Glutamatergic neuron (in vitro differentiated cells): ENCODE results near the gene PAN3. TPM values are rescaled to one million over a fixed set of nuclear protein-coding genes. Genes with fewer than 3 reads are reported as not detected.

Source experiments
- DNase-seq: peaks from one replicate; pipeline ENCODE4 v3.0.0; 2022
- H3K27ac Mint-ChIP-seq: one replicate; pipeline ENCODE4 v1.8.0; 2020; ENCODE audit warnings: mild to moderate bottlenecking, mixed read lengths, inconsistent platforms; ENCODE audit not compliant: unreplicated experiment
- H3K27me3 Mint-ChIP-seq: one replicate; pipeline ENCODE4 v1.8.0; 2020; ENCODE audit warnings: mild to moderate bottlenecking, moderate library complexity, mixed read lengths, inconsistent platforms; ENCODE audit not compliant: unreplicated experiment
- H3K36me3 Mint-ChIP-seq: one replicate; pipeline ENCODE4 v1.8.0; 2020; ENCODE audit warnings: mild to moderate bottlenecking, mixed read lengths, inconsistent platforms; ENCODE audit not compliant: unreplicated experiment
- H3K4me1 Mint-ChIP-seq: one replicate; pipeline ENCODE4 v1.8.0; 2020; ENCODE audit warnings: mild to moderate bottlenecking, low read depth, mixed read lengths, inconsistent platforms; ENCODE audit not compliant: unreplicated experiment
- H3K4me3 Mint-ChIP-seq: one replicate; pipeline ENCODE4 v1.8.0; 2020; ENCODE audit warnings: mild to moderate bottlenecking, mixed read lengths, inconsistent platforms; ENCODE audit not compliant: unreplicated experiment
- H3K9me3 Mint-ChIP-seq: one replicate; pipeline ENCODE4 v1.8.0; 2020; ENCODE audit warnings: mild to moderate bottlenecking, moderate library complexity, mixed read lengths, inconsistent platforms; ENCODE audit not compliant: unreplicated experiment
- total RNA-seq: library from RNA; stranded (reverse); fragmentation: NEBNext Ultra II Directional; extraction: Animal tissue kit (Norgen Biotek cat#: 25700); gene quantifications from one replicate; pipeline ENCODE4 v1.2.1, GENCODE V29; 2021; ENCODE audit not compliant: unreplicated experiment
- TF ChIP-seq, protein P1 (sequence below): fragments of 200-600 bp; sonication (generic); IDR thresholded peaks from one replicate; pipeline ENCODE4 v1.5.0; 2021; ENCODE audit not compliant: partially characterized antibody, unreplicated experiment

The PAN3 gene
- total RNA-seq, 1 donor from 2014 or later = 27.4 TPM

DNA sequence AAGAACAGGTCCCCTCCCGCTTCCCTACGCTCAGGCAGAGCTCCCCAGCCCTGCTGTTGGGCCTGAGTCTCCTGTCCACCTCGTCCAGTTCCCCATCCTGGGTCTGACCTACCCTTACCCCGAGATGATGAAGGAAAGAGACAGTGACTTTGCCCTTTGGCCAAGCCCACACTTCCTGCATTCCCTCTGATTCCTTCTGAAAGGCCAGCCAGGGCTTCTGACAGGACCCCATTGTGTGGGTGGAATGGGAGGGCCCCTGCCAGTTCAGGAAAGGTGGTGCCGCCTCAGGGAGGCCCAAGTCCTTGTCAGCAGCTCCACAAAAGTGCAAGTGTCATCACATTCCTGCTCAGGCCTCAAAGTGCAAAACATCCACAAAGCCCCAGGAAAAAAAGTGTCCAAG lies 177.8 kb downstream of the PAN3 start:
- DNase-seq = no peak
- H3K36me3 Mint-ChIP-seq = no peaks in the 10 kb centered on the region
- TF ChIP-seq, protein P1, sequence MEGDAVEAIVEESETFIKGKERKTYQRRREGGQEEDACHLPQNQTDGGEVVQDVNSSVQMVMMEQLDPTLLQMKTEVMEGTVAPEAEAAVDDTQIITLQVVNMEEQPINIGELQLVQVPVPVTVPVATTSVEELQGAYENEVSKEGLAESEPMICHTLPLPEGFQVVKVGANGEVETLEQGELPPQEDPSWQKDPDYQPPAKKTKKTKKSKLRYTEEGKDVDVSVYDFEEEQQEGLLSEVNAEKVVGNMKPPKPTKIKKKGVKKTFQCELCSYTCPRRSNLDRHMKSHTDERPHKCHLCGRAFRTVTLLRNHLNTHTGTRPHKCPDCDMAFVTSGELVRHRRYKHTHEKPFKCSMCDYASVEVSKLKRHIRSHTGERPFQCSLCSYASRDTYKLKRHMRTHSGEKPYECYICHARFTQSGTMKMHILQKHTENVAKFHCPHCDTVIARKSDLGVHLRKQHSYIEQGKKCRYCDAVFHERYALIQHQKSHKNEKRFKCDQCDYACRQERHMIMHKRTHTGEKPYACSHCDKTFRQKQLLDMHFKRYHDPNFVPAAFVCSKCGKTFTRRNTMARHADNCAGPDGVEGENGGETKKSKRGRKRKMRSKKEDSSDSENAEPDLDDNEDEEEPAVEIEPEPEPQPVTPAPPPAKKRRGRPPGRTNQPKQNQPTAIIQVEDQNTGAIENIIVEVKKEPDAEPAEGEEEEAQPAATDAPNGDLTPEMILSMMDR = no peak
- no peaks in the 10 kb centered on the region for H3K4me1 Mint-ChIP-seq
- H3K9me3 Mint-ChIP-seq = no peaks in the 10 kb centered on the region
- peaks cover 1% of the 10 kb centered on the region for H3K27me3 Mint-ChIP-seq
- H3K27ac Mint-ChIP-seq = no peak overlapping the region
- no peak overlapping the region for H3K4me3 Mint-ChIP-seq

DNA sequence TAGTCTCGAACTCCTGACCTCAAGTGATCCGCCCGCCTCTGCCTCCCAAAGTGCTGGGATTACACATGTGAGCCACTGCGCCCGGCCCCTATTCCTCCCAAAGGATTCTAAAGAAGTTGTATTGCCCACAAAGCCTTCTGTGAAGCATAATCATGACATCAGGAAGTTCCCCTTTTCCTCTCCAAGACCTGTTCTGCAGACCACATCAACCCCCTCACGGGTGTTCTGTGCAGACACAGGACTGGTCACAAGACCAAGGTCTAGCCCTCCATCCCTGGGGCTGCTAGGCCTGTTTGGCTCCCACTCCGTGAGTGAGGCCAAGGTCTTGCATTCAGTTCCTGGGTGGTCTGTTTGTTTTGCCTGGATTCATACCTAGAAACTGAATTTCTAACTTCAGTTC lies 178.5 kb downstream of the PAN3 start:
- H3K27ac Mint-ChIP-seq = no peak overlapping the region
- no peaks in the 10 kb centered on the region for H3K36me3 Mint-ChIP-seq
- DNase-seq = no peak
- no peak overlapping the region for H3K4me3 Mint-ChIP-seq
- TF ChIP-seq, protein P1 = no peak
- H3K27me3 Mint-ChIP-seq = peaks cover 1% of the 10 kb centered on the region
- H3K4me1 Mint-ChIP-seq = no peaks in the 10 kb centered on the region
- H3K9me3 Mint-ChIP-seq = no peaks in the 10 kb centered on the region

DNA sequence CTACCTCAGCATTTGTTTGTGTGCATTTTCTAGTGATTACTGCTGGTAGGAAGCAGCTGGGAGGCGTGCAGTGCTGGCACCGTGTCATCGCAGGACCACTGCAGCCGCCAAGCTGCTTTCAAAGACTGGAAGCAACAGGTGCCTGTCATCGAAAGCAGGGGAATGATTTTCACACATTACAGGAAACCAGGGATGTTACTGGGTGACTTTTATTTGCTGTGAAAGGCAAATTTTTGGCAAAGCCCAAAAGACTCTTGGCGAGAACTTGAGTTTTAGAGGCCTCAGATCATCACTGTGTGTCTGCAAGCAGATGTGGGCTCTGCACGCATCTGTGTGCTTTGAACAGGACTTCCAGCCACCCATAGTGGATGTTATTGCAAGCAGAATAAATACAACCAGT lies 180.2 kb downstream of the PAN3 start:
- Mint-ChIP-seq H3K36me3 (no peaks in the 10 kb centered on the region), H3K4me1 (no peaks in the 10 kb centered on the region), H3K27ac (no peak overlapping the region), H3K27me3 (peaks cover 1% of the 10 kb centered on the region), H3K9me3 (no peaks in the 10 kb centered on the region), H3K4me3 (no peak overlapping the region)
- TF ChIP-seq, protein P1 = no peak
- no peak for DNase-seq

DNA sequence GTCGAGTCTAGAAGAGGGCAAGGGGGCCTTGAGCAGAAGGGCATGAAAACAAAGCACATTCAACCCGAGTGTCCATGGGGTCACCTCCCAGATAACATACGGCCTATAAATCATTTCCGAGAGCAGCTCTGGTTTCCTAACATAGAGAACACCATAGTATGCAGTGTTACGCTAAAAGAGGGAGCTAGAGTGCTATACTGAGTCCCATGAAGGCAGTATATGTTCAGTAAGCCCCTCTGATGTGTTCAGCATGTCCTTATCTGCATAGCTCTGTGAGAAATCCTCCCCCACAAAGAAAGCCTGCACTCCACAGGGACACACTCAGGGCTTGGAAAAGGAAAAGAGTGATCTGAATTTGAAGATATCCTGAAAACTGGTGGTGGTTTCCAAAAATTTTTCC lies 181.2 kb downstream of the PAN3 start:
- peaks cover 6% of the 10 kb centered on the region for H3K4me1 Mint-ChIP-seq
- H3K27ac Mint-ChIP-seq = no peak overlapping the region
- H3K9me3 Mint-ChIP-seq = no peaks in the 10 kb centered on the region
- no peak overlapping the region for H3K4me3 Mint-ChIP-seq
- no peaks in the 10 kb centered on the region for H3K36me3 Mint-ChIP-seq
- TF ChIP-seq, protein P1 = no peak
- no peak for DNase-seq
- peaks cover 1% of the 10 kb centered on the region for H3K27me3 Mint-ChIP-seq

DNA sequence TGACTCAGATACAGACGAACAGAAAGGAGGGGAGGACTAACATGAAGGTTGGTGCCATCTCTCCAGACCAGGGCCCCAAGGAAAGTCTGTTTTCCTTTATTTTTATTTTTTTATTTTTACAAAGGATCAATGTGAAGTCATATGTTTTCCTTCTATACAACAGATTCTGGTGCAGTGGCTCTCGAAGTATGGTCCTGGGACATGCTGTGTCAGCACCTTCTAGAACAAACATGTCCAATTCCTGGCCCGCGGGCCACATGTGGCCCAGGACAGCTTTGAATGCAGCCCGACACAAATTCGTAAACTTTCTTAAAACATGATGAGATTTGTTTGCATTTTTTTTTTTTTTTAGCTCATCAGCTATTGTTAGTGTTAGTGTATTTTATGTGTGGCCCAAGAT lies 181.9 kb downstream of the PAN3 start:
- DNase-seq = no peak
- Mint-ChIP-seq H3K9me3 (no peaks in the 10 kb centered on the region), H3K36me3 (no peaks in the 10 kb centered on the region), H3K27ac (no peak overlapping the region), H3K27me3 (peaks cover 1% of the 10 kb centered on the region), H3K4me3 (no peak overlapping the region), H3K4me1 (peaks cover 11% of the 10 kb centered on the region)
- TF ChIP-seq, protein P1 = no peak
